Measurements from ENCODE around the gene DNAJA3.

- no peak for TF ChIP-seq CTCF (conservative IDR thresholded peaks at IDR 0.05)
- no peak for TF ChIP-seq EZH2 (IDR thresholded peaks at IDR 0.05; ENCODE audit: low read depth)
Measured at GRCh38 chr16:4381072-4381934, 44.4 kb upstream of the DNAJA3 start.
